A549 (cell line): Measurements from ENCODE around the gene SELENOT. TPM values are rescaled to one million over a fixed set of nuclear protein-coding genes. Genes with fewer than 3 reads are reported as not detected.

Experiments
- ATAC-seq, 2 experiments: fragments of 200-7000 bp in 1 of 2; fragments of >200 bp in 1 of 2; cut with Nextera tagmentation in 1 of 2; cut with Tn5 transposase in 1 of 2; 3 replicates each; pipeline versions ENCODE4 v1.8.0 to v1.9.1; 2018 to 2020; ENCODE audit warnings: mild to moderate bottlenecking in 1 of 2, moderate library complexity in 1 of 2
- CTCF ChIA-PET: fragments of 300-600 bp; sonication (Branson Sonifier 250); formaldehyde crosslinking; extraction: SDS; loops from one replicate; lab custom pipeline; 2021; ENCODE audit warnings: antibody characterized with exemption, inconsistent platforms; lab: Yijun Ruan, JAX
- POLR2A ChIA-PET: fragments of 350-600 bp; formaldehyde crosslinking; extraction: SDS; loops from one replicate; lab custom pipeline; 2021; ENCODE audit warnings: antibody characterized with exemption, inconsistent platforms; lab: Yijun Ruan, JAX
- DNase-seq, 2 experiments: peaks; one replicate each; pipeline versions ENCODE4 v3.0.0 to v3.0.0-alpha.2; 2011 to 2016; ENCODE audit warnings: low read depth in 1 of 2, low spot score in 1 of 2
- FAIRE-seq: peaks from 2 replicates; lab custom pipeline; 2011; peaks lifted over from hg19 to GRCh38; lab: Jason Lieb, UNC
- H3K27ac ChIP-seq, 2 experiments: fragments of >200 bp; sonication (Bioruptor Twin); formaldehyde crosslinking; 3 replicates each; pipeline ENCODE4 v1.5.1; 2016 to 2017
- H3K4me1 ChIP-seq: fragments of >200 bp; sonication (Bioruptor Twin); formaldehyde crosslinking; 3 replicates; pipeline ENCODE4 v1.6.1; 2016
- H3K4me2 ChIP-seq: fragments of >200 bp; sonication (Bioruptor Twin); formaldehyde crosslinking; 3 replicates; pipeline ENCODE4 v1.6.1; 2016
- H3K4me3 ChIP-seq: fragments of >200 bp; sonication (Bioruptor Twin); formaldehyde crosslinking; 3 replicates; pipeline ENCODE4 v1.5.1; 2016
- H3K9me3 ChIP-seq: fragments of >200 bp; sonication (Bioruptor Twin); formaldehyde crosslinking; 3 replicates; pipeline ENCODE4 v1.6.1; 2016
- BHLHE40 ChIP-seq: IDR thresholded peaks from 2 replicates; pipeline ENCODE4 v1.6.1; 2012; ENCODE audit warnings: low read depth, low read length, inconsistent platforms
- EHF ChIP-seq: fragments of 250-450 bp; sonication (Bioruptor Pico); IDR thresholded peaks from 2 replicates; pipeline ENCODE4 v1.5.0; 2020; ENCODE audit warnings: mild to moderate bottlenecking
- ESRRA ChIP-seq: fragments of 150-350 bp; IDR thresholded peaks from 2 replicates; pipeline ENCODE4 v1.6.1; 2014; ENCODE audit warnings: mild to moderate bottlenecking, low read length, borderline replicate concordance
- FOSB ChIP-seq: fragments of 250-450 bp; sonication (Bioruptor Pico); IDR thresholded peaks from 2 replicates; pipeline ENCODE4 v1.5.0; 2020; ENCODE audit warnings: mild to moderate bottlenecking, moderate library complexity
- FOSL2 ChIP-seq, 2 experiments: fragments of 450-650 bp in 1 of 2; fragments of >200 bp in 1 of 2; sonication (Bioruptor Twin) in 1 of 2; formaldehyde crosslinking; IDR thresholded peaks; 2 replicates each; pipeline versions ENCODE4 v1.5.0 to v1.6.1; 2016 to 2020; ENCODE audit warnings: mild to moderate bottlenecking in 1 of 2, moderate library complexity in 1 of 2
- FOXS1 ChIP-seq: fragments of 250-450 bp; sonication (Bioruptor Pico); IDR thresholded peaks from 2 replicates; pipeline ENCODE4 v1.5.0; 2020; ENCODE audit warnings: mild to moderate bottlenecking, moderate library complexity
- GATA3 ChIP-seq: IDR thresholded peaks from 2 replicates; pipeline ENCODE4 v1.6.1; 2012; ENCODE audit warnings: borderline replicate concordance
- HEYL ChIP-seq: fragments of 250-450 bp; sonication (Bioruptor Pico); IDR thresholded peaks from 2 replicates; pipeline ENCODE4 v1.8.0; 2021; ENCODE audit warnings: mild to moderate bottlenecking, moderate library complexity
- HOXA7 ChIP-seq: fragments of 250-450 bp; sonication (Bioruptor Pico); IDR thresholded peaks from 2 replicates; pipeline ENCODE4 v1.5.0; 2020; ENCODE audit warnings: mild to moderate bottlenecking, moderate library complexity
- HOXB13 ChIP-seq: fragments of 250-450 bp; sonication (Bioruptor Pico); IDR thresholded peaks from 2 replicates; pipeline ENCODE4 v1.5.0; 2020; ENCODE audit warnings: low read depth, mild to moderate bottlenecking, moderate library complexity
- JUNB ChIP-seq: fragments of >200 bp; sonication (Bioruptor Twin); formaldehyde crosslinking; IDR thresholded peaks from 2 replicates; pipeline ENCODE4 v1.6.1; 2016
- KDM1A ChIP-seq: fragments of 200-600 bp; sonication (generic); IDR thresholded peaks from 2 replicates; pipeline ENCODE4 v1.6.1; 2016; ENCODE audit warnings: low read depth, mild to moderate bottlenecking
- KDM5A ChIP-seq: fragments of 200-600 bp; sonication (generic); IDR thresholded peaks from 2 replicates; pipeline ENCODE4 v1.6.1; 2016; ENCODE audit warnings: antibody characterized with exemption, mild to moderate bottlenecking
- MAFK ChIP-seq: fragments of 450-650 bp; IDR thresholded peaks from 2 replicates; pipeline ENCODE4 v1.6.1; 2014; ENCODE audit not compliant: partially characterized antibody
- MAZ ChIP-seq: fragments of 150-350 bp; IDR thresholded peaks from 2 replicates; pipeline ENCODE4 v1.6.1; 2014; ENCODE audit warnings: antibody characterized with exemption, low read depth, low read length, borderline replicate concordance
- MYC ChIP-seq: IDR thresholded peaks from 2 replicates; pipeline ENCODE4 v1.6.1; 2012; ENCODE audit warnings: mild to moderate bottlenecking, inconsistent platforms, low read length, improper control_type of control experiment, borderline replicate concordance
- NPAS2 ChIP-seq: fragments of 250-450 bp; sonication (Bioruptor Pico); IDR thresholded peaks from 2 replicates; pipeline ENCODE4 v1.8.0; 2022; ENCODE audit warnings: mild to moderate bottlenecking, moderate library complexity, borderline replicate concordance
- NR3C1 ChIP-seq: fragments of >200 bp; sonication (Bioruptor Twin); formaldehyde crosslinking; IDR thresholded peaks from 3 replicates; pipeline ENCODE4 v1.6.1; 2017
- PHF8 ChIP-seq: fragments of 200-600 bp; sonication (generic); IDR thresholded peaks from 2 replicates; pipeline ENCODE4 v1.6.1; 2016; ENCODE audit warnings: low read depth, mild to moderate bottlenecking, antibody characterized with exemption, moderate library complexity, borderline replicate concordance
- POLR2AphosphoS2 ChIP-seq: conservative IDR thresholded peaks from 2 replicates; pipeline ENCODE4 v1.6.1; 2012; ENCODE audit warnings: low read length, improper control_type of control experiment, inconsistent platforms
- RAD21 ChIP-seq, 2 experiments: fragments of >200 bp in 1 of 2; sonication (Bioruptor Twin) in 1 of 2; formaldehyde crosslinking in 1 of 2; IDR thresholded peaks in 1 of 2; conservative IDR thresholded peaks in 1 of 2; 2 replicates in 1 of 2; 3 replicates in 1 of 2; pipeline ENCODE4 v1.6.1; 2012 to 2018; ENCODE audit warnings: inconsistent platforms in 1 of 2
- RARB ChIP-seq: fragments of 250-450 bp; sonication (Bioruptor Pico); IDR thresholded peaks from 2 replicates; pipeline ENCODE4 v1.8.0; 2021; ENCODE audit warnings: mild to moderate bottlenecking, moderate library complexity
- RFX5 ChIP-seq: fragments of 450-650 bp; IDR thresholded peaks from 2 replicates; pipeline ENCODE4 v1.7.1; 2014; ENCODE audit warnings: antibody characterized with exemption, mild to moderate bottlenecking, moderate library complexity
- SMC3 ChIP-seq: fragments of >200 bp; sonication (Bioruptor Twin); formaldehyde crosslinking; IDR thresholded peaks from 3 replicates; pipeline ENCODE4 v1.6.1; 2018; ENCODE audit warnings: inconsistent platforms
- SREBF2 ChIP-seq: fragments of 450-650 bp; IDR thresholded peaks from 2 replicates; pipeline ENCODE4 v1.6.1; 2014; ENCODE audit warnings: mild to moderate bottlenecking, moderate library complexity
- ZC3H11A ChIP-seq: fragments of 450-650 bp; IDR thresholded peaks from 2 replicates; pipeline ENCODE4 v1.6.1; 2014; ENCODE audit warnings: antibody characterized with exemption, mild to moderate bottlenecking
- ZSCAN20 ChIP-seq: fragments of 250-450 bp; sonication (Bioruptor Pico); IDR thresholded peaks from 2 replicates; pipeline ENCODE4 v1.8.0; 2022; ENCODE audit warnings: mild to moderate bottlenecking, moderate library complexity
- WGBS: methylation state at CpG from one replicate; pipeline ENCODE4 v1.1.6; 2017; ENCODE audit errors: missing lambda C conversion rate; 5-methylcytosine and 5-hydroxymethylcytosine counted together
- polyA plus RNA-seq, 4 experiments: library from polyadenylated mRNA; depleted of rRNA in 3 of 4; stranded (reverse); fragments of >200 nt; fragmentation: RNase III in 1 of 4; extraction: RNeasy Plus Mini Kit Qiagen cat#74134 plus additional on column Dnase treatment in 1 of 4; gene quantifications; 2 replicates in 3 of 4; 3 replicates in 1 of 4; pipeline ENCODE4 v1.2.3, GENCODE V29; 2011 to 2017
- TF ChIP-seq, protein P1 (sequence below): fragments of >200 bp; sonication (Bioruptor Twin); formaldehyde crosslinking; IDR thresholded peaks from 3 replicates; pipeline ENCODE4 v1.6.1; 2016
- TF ChIP-seq, protein P2 (sequence below): IDR thresholded peaks from 2 replicates; pipeline ENCODE4 v1.6.1; 2012

Gene SELENOT
- polyA plus RNA-seq, 2 of the 4 experiments (the other 2 are of a cell fraction) = 100 to 536 TPM

DNA sequence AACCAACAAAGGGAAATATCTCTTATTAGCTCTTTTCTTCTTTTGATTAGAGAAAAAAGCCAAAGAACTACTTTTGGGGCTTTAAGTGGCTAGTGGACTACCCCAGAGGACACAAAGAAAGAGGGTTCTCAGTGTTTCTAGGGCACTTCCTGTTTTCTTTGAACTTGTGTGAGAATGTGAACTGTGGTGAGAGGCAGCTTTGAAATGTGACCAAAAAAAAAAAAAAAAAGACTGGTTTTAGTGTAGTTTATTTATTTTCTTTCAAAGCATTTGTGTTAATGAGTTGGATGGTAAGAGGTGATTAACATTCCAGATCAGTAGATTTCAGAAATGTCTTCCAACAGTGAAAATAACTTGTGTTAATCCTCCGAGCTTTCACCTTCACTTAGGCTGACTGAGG lies 32.4 kb downstream of the SELENOT start:
- DNase-seq = no peak
- FAIRE-seq = no peak

DNA sequence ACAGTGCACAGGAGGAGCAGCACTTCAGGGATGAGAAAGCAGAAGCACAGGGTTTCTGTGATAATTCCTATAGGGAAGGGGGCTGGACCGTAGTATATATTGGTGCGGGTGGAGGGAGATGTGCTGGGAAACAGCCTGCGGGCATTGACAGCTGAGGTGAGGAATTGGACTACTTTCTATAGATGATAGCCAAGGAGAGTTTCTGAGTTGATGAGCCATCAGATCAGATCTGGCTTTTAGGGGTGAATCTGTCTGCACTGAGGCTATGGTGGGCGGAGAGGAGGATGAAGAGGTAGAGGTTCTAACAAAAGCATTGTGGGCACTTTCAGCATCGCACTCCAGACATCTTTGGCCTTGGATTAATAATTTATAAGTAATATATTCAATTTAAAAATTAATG lies 33.1 kb downstream of the SELENOT start:
- DNase-seq = no peak
- 89% methylated on average over 5 of the region's 5 CpGs for WGBS
- no peaks in the 10 kb centered on the region for H3K9me3 ChIP-seq
- ChIA-PET CTCF (interaction anchor here (1.0 kb wide), 1 partner anchor 25 kb away, joined by 3 read pairs; no protein-coding TSS in a partner anchor), POLR2A (no interaction called here)
- TF ChIP-seq, protein P1, sequence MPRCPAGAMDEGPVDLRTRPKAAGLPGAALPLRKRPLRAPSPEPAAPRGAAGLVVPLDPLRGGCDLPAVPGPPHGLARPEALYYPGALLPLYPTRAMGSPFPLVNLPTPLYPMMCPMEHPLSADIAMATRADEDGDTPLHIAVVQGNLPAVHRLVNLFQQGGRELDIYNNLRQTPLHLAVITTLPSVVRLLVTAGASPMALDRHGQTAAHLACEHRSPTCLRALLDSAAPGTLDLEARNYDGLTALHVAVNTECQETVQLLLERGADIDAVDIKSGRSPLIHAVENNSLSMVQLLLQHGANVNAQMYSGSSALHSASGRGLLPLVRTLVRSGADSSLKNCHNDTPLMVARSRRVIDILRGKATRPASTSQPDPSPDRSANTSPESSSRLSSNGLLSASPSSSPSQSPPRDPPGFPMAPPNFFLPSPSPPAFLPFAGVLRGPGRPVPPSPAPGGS = no peak
- no peak for TF ChIP-seq HOXA7 (CRISPR knock-in tag)
- TF ChIP-seq MYC = no peak
- TF ChIP-seq, all 56 proteins: peak for 0
- H3K4me1 ChIP-seq = no peaks in the 10 kb centered on the region
- H3K27ac ChIP-seq = no peak overlapping the region
- H3K4me2 ChIP-seq = no peak overlapping the region
- no peak; a peak in 1 of 6 replicates for ATAC-seq
- no peak for FAIRE-seq
- H3K4me3 ChIP-seq = no peak overlapping the region

More for the DNA sequence above, 32.4 kb downstream of the SELENOT start:
- Histone ChIP-seq H3K9me3 (no peaks in the 10 kb centered on the region), H3K4me1 (no peaks in the 10 kb centered on the region)
- CTCF ChIA-PET = interaction anchor here (0.9 to 1.0 kb wide), 2 partner anchors 12 to 24 kb away, joined by 3 read pairs; no protein-coding TSS in a partner anchor
- WGBS = 91% methylated on average over 1 of the region's 1 CpG
- TF ChIP-seq ZSCAN20 (CRISPR knock-in tag) (no peak), FOXS1 (CRISPR knock-in tag) (no peak), SREBF2 (no peak), NR3C1 (no peak), FOSB (CRISPR knock-in tag) (no peak), KDM1A (no peak), ESRRA (no peak), SMC3 (no peak), EHF (CRISPR knock-in tag) (no peak)
- TF ChIP-seq, all 56 proteins: peak for 0
- POLR2A ChIA-PET = no interaction called here
- no peak overlapping the region for H3K4me3 ChIP-seq
- ATAC-seq = no peak
- no peak overlapping the region for H3K27ac ChIP-seq
- no peak overlapping the region for H3K4me2 ChIP-seq

DNA sequence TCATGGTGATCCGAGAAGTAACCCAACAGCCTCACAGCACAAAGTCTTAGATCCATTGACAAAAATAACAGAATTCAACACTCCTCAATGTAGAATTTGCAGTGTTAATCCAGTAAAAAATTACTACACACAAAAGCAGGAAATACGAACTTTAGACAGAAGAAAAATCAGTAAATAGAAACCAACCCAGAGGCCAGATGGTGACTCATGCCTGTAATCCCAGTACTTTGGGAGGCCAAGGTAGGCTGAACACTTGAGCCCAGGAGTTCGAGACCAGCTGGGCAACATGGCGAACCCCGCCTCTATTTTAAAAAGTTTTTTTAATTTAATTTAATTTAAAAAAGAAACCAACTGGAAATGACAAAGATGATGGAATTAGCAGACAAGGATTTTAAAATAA lies 36.1 kb downstream of the SELENOT start:
- no peak for FAIRE-seq
- no peak overlapping the region for H3K4me2 ChIP-seq

DNA sequence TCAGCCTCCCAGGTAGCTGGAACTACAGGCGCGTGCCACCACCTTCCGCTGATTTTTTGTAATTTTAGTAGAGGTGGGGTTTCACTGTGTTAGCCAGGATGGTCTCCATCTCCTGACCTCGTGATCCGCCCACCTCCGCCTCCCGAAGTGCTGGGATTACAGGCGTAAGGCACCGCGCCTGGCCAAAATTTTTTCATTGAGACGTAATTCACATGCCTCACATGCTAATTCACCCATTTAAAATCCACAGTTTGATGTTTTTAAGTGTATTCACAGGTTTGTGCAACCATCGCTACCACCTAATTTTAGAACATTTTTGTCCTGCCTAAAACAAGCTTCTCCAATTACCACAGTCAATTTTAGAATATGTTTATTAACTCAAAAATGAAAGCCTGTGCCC lies 37.1 kb downstream of the SELENOT start:
- ChIA-PET CTCF (interaction anchor here (1.3 kb wide), 1 partner anchor 64 kb away, joined by 3 read pairs; the partner anchor contains the start of gene ERICH6), POLR2A (no interaction called here)
- ATAC-seq = no peak
- 91% methylated on average over 12 of the region's 12 CpGs for WGBS
- Histone ChIP-seq H3K4me3 (no peak overlapping the region), H3K4me1 (no peaks in the 10 kb centered on the region), H3K9me3 (no peaks in the 10 kb centered on the region), H3K27ac (no peak overlapping the region), H3K4me2 (no peak overlapping the region)
- no peak for DNase-seq
- no peak for FAIRE-seq
- no peak for TF ChIP-seq NR3C1
- TF ChIP-seq FOSL2 (IDR thresholded peaks at IDR 0.05) = no peak
- TF ChIP-seq FOSL2 (CRISPR knock-in tag; IDR thresholded peaks at IDR 0.05) = no peak
- no peak for TF ChIP-seq GATA3
- TF ChIP-seq, protein P1 = no peak
- no peak for TF ChIP-seq RARB (CRISPR knock-in tag)
- no peak for TF ChIP-seq MAFK
- TF ChIP-seq MAZ = no peak
- no peak for TF ChIP-seq KDM5A
- TF ChIP-seq JUNB = no peak
- TF ChIP-seq HEYL = no peak
- TF ChIP-seq PHF8 = no peak
- TF ChIP-seq, protein P2, sequence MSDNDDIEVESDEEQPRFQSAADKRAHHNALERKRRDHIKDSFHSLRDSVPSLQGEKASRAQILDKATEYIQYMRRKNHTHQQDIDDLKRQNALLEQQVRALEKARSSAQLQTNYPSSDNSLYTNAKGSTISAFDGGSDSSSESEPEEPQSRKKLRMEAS = no peak
- no peak for TF ChIP-seq ZC3H11A

More for the DNA sequence above, 36.1 kb downstream of the SELENOT start:
- CTCF ChIA-PET = interaction anchor here (1.3 kb wide), 1 partner anchor 65 kb away, joined by 3 read pairs; the partner anchor contains the start of gene ERICH6
- Histone ChIP-seq H3K9me3 (no peaks in the 10 kb centered on the region), H3K4me3 (no peak overlapping the region), H3K27ac (no peak overlapping the region), H3K4me1 (no peaks in the 10 kb centered on the region)
- ATAC-seq (no peak), DNase-seq (no peak)
- POLR2A ChIA-PET = no interaction called here
- 54% methylated on average over 5 of the region's 5 CpGs for WGBS
- TF ChIP-seq NPAS2 (CRISPR knock-in tag) (no peak), HOXB13 (CRISPR knock-in tag) (no peak), RAD21 (conservative IDR thresholded peaks at IDR 0.05 in 1 of 2, IDR thresholded peaks at IDR 0.05 in 1 of 2) (no peak), HOXA7 (CRISPR knock-in tag) (no peak), FOXS1 (CRISPR knock-in tag) (no peak), ZSCAN20 (CRISPR knock-in tag) (no peak), BHLHE40 (no peak), POLR2AphosphoS2 (no peak), SREBF2 (no peak), RFX5 (no peak)
- TF ChIP-seq, protein P1 = no peak
